Measurements from ENCODE around the gene LRRC47.
"Not testable (repeated sequence)": the region's sequence is repeated elsewhere in the genome, so short reads cannot be mapped to it uniquely, and the experiment has no call there.

LRRC47 gene

GRCh38 chr1:3759164-3759563, 37.1 kb downstream of the LRRC47 start:
- H3K9me3 Mint-ChIP-seq = no peaks in the 10 kb centered on the region
- H3K36me3 Mint-ChIP-seq (ENCODE audit: low read depth) = no peaks in the 10 kb centered on the region
- H3K27me3 Mint-ChIP-seq = peaks cover 25% of the 10 kb centered on the region
- H3K4me3 Mint-ChIP-seq = no peak overlapping the region
- H3K4me1 Mint-ChIP-seq (ENCODE audit: low read depth) = no peaks in the 10 kb centered on the region
- no peak overlapping the region for H3K27ac Mint-ChIP-seq

- Mint-ChIP-seq H3K27me3 (peaks cover 25% of the 10 kb centered on the region), H3K36me3 (ENCODE audit: low read depth) (no peaks in the 10 kb centered on the region), H3K27ac (no peak overlapping the region), H3K4me3 (no peak overlapping the region), H3K9me3 (no peaks in the 10 kb centered on the region), H3K4me1 (ENCODE audit: low read depth) (no peaks in the 10 kb centered on the region)
Observed at GRCh38 chr1:3756394-3756793, 39.9 kb downstream of the LRRC47 start.

- H3K9me3 Mint-ChIP-seq = no peaks in the 10 kb centered on the region
- H3K27me3 Mint-ChIP-seq = peaks cover 8% of the 10 kb centered on the region
- H3K4me1 Mint-ChIP-seq (ENCODE audit: low read depth) = no peaks in the 10 kb centered on the region
- no peaks in the 10 kb centered on the region for H3K36me3 Mint-ChIP-seq (ENCODE audit: low read depth)
- H3K4me3 Mint-ChIP-seq = no peak overlapping the region
- H3K27ac Mint-ChIP-seq = no peak overlapping the region
Observed at GRCh38 chr1:3753656-3754454, 42.4 kb downstream of the LRRC47 start.

- Mint-ChIP-seq H3K27me3 (peaks cover 4% of the 10 kb centered on the region), H3K4me1 (ENCODE audit: low read depth) (peaks cover 8% of the 10 kb centered on the region), H3K36me3 (ENCODE audit: low read depth) (no peaks in the 10 kb centered on the region), H3K9me3 (no peaks in the 10 kb centered on the region), H3K4me3 (no peak within 1 kb of the TSS), H3K27ac (no peak within 1 kb of the TSS)
Observed at GRCh38 chr1:3752400-3752945, 43.8 kb downstream of the LRRC47 start, which contains the start of gene CCDC27. Gene CCDC27 (plus strand): TSS chr1:3752450. CDS start chr1:3752482, 32 bp downstream.

- no peaks in the 10 kb centered on the region for H3K36me3 Mint-ChIP-seq (ENCODE audit: low read depth)
- no peaks in the 10 kb centered on the region for H3K9me3 Mint-ChIP-seq
- H3K27me3 Mint-ChIP-seq = no peaks in the 10 kb centered on the region
- H3K27ac Mint-ChIP-seq = no peak overlapping the region
- no peak overlapping the region for H3K4me3 Mint-ChIP-seq
- peaks cover 15% of the 10 kb centered on the region for H3K4me1 Mint-ChIP-seq (ENCODE audit: low read depth)
Observed at GRCh38 chr1:3750741-3751140, 45.6 kb downstream of the LRRC47 start.

- H3K36me3 Mint-ChIP-seq (ENCODE audit: low read depth) = no peaks in the 10 kb centered on the region
- H3K4me3 Mint-ChIP-seq = no peak overlapping the region
- no peaks in the 10 kb centered on the region for H3K9me3 Mint-ChIP-seq
- no peak overlapping the region for H3K27ac Mint-ChIP-seq
- no peaks in the 10 kb centered on the region for H3K27me3 Mint-ChIP-seq
- H3K4me1 Mint-ChIP-seq (ENCODE audit: low read depth) = peaks cover 17% of the 10 kb centered on the region
Observed at GRCh38 chr1:3749512-3749911, 46.8 kb downstream of the LRRC47 start.

- H3K4me1 Mint-ChIP-seq (ENCODE audit: low read depth) = peaks cover 17% of the 10 kb centered on the region
- not testable (repeated sequence) for H3K36me3 Mint-ChIP-seq (ENCODE audit: low read depth); H3K9me3 Mint-ChIP-seq; H3K27me3 Mint-ChIP-seq
- H3K27ac Mint-ChIP-seq = peak overlapping the region; percentile 26
- peak overlapping the region; percentile 84 for H3K4me3 Mint-ChIP-seq
Observed at GRCh38 chr1:3748316-3748900, 47.9 kb downstream of the LRRC47 start.

GRCh38 chr1:3747903-3748302, 48.4 kb downstream of the LRRC47 start:
- Mint-ChIP-seq H3K9me3 (no peaks in the 10 kb centered on the region), H3K27me3 (no peaks in the 10 kb centered on the region), H3K4me1 (ENCODE audit: low read depth) (peaks cover 17% of the 10 kb centered on the region), H3K27ac (peak overlapping the region; percentile 26), H3K36me3 (ENCODE audit: low read depth) (peaks cover 5% of the 10 kb centered on the region), H3K4me3 (peak overlapping the region; percentile 84)

- Mint-ChIP-seq H3K36me3 (ENCODE audit: low read depth) (peaks cover 5% of the 10 kb centered on the region), H3K4me3 (peak overlapping the region; percentile 84), H3K27me3 (no peaks in the 10 kb centered on the region), H3K4me1 (ENCODE audit: low read depth) (peaks cover 17% of the 10 kb centered on the region), H3K9me3 (no peaks in the 10 kb centered on the region), H3K27ac (peak overlapping the region; percentile 26)
Observed at GRCh38 chr1:3747522-3747848, 48.8 kb downstream of the LRRC47 start.

- Mint-ChIP-seq H3K4me3 (peak overlapping the region; percentile 84), H3K4me1 (ENCODE audit: low read depth) (peaks cover 17% of the 10 kb centered on the region), H3K27me3 (no peaks in the 10 kb centered on the region), H3K27ac (peak overlapping the region; percentile 49), H3K36me3 (ENCODE audit: low read depth) (peaks cover 9% of the 10 kb centered on the region), H3K9me3 (no peaks in the 10 kb centered on the region)
Observed at GRCh38 chr1:3746830-3747521, 49.3 kb downstream of the LRRC47 start.

GRCh38 chr1:3746389-3746829, 49.9 kb downstream of the LRRC47 start:
- peak overlapping the region; percentile 49 for H3K27ac Mint-ChIP-seq
- H3K36me3 Mint-ChIP-seq (ENCODE audit: low read depth) = peaks cover 14% of the 10 kb centered on the region
- H3K4me1 Mint-ChIP-seq (ENCODE audit: low read depth) = peaks cover 17% of the 10 kb centered on the region
- H3K4me3 Mint-ChIP-seq = peak overlapping the region; percentile 84
- no peaks in the 10 kb centered on the region for H3K9me3 Mint-ChIP-seq
- no peaks in the 10 kb centered on the region for H3K27me3 Mint-ChIP-seq

- Mint-ChIP-seq H3K4me1 (ENCODE audit: low read depth) (peaks cover 17% of the 10 kb centered on the region), H3K36me3 (ENCODE audit: low read depth) (peaks cover 14% of the 10 kb centered on the region), H3K27ac (peak overlapping the region; percentile 49), H3K27me3 (no peaks in the 10 kb centered on the region), H3K4me3 (peak overlapping the region; percentile 84), H3K9me3 (no peaks in the 10 kb centered on the region)
Observed at GRCh38 chr1:3745590-3746381, 50.5 kb downstream of the LRRC47 start.

GRCh38 chr1:3745071-3745470, 51.2 kb downstream of the LRRC47 start:
- H3K4me3 Mint-ChIP-seq = no peak overlapping the region
- H3K27ac Mint-ChIP-seq = peak overlapping the region; percentile 3
- H3K9me3 Mint-ChIP-seq = no peaks in the 10 kb centered on the region
- H3K4me1 Mint-ChIP-seq (ENCODE audit: low read depth) = peaks cover 17% of the 10 kb centered on the region
- H3K36me3 Mint-ChIP-seq (ENCODE audit: low read depth) = peaks cover 14% of the 10 kb centered on the region
- no peaks in the 10 kb centered on the region for H3K27me3 Mint-ChIP-seq

- Mint-ChIP-seq H3K27me3 (no peaks in the 10 kb centered on the region), H3K4me3 (no peak overlapping the region), H3K4me1 (ENCODE audit: low read depth) (peaks cover 17% of the 10 kb centered on the region), H3K27ac (no peak overlapping the region), H3K36me3 (ENCODE audit: low read depth) (peaks cover 14% of the 10 kb centered on the region), H3K9me3 (no peaks in the 10 kb centered on the region)
Observed at GRCh38 chr1:3744646-3745045, 51.7 kb downstream of the LRRC47 start.
